Measurements from ENCODE around the gene PDE4D.
"Not testable (repeated sequence)": the region's sequence is repeated elsewhere in the genome, so short reads cannot be mapped to it uniquely, and the experiment has no call there.

Gene PDE4D

GRCh38 chr5:59420596-59420995 is 472.9 kb downstream of the PDE4D start:
- Mint-ChIP-seq H3K4me1 (ENCODE audit: low read depth in 2 of 2) (no peaks in the 10 kb centered on the region), H3K9me3 (no peaks in the 10 kb centered on the region), H3K36me3 (ENCODE audit: insufficient read depth) (no peaks in the 10 kb centered on the region), H3K27me3 (no peaks in the 10 kb centered on the region), H3K4me3 (no peak overlapping the region), H3K27ac (no peak overlapping the region)
- DNase-seq (no peak), ATAC-seq (replicated peaks) (no peak)

GRCh38 chr5:59418808-59419207 is 474.7 kb downstream of the PDE4D start:
- no peak overlapping the region for H3K4me3 Mint-ChIP-seq
- no peak for DNase-seq
- H3K36me3 Mint-ChIP-seq (ENCODE audit: insufficient read depth), result no peaks in the 10 kb centered on the region
- peaks cover 4 to 14% of the 10 kb centered on the region in 2 donors for H3K27me3 Mint-ChIP-seq
- no peak for ATAC-seq (replicated peaks)
- no peaks in the 10 kb centered on the region for H3K4me1 Mint-ChIP-seq (ENCODE audit: low read depth in 2 of 2)
- H3K27ac Mint-ChIP-seq, result no peak overlapping the region
- no peaks in the 10 kb centered on the region for H3K9me3 Mint-ChIP-seq

DNA sequence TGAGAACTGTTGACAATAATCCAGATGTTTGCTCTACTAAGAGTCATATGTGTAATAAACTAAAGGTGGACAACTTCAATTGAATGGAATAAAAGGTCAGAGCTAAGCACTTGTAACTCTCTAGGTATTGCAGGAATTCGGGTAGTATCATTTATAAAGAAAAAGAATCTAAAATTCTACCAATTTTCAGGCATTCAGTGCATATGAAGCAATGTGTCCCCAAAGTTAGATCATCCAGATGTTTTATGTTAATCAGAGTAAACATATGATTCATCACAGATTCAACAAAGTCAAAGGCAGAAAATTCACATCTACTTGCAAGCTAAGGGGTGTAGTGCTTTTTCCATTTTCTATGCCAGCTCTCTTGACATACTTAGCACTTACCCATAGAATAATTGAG is 477.1 kb downstream of the PDE4D start:
- DNase-seq (no peak), ATAC-seq (replicated peaks) (no peak)
- H3K4me1 Mint-ChIP-seq (ENCODE audit: low read depth in 2 of 2), result no peaks in the 10 kb centered on the region
- no peaks in the 10 kb centered on the region for H3K36me3 Mint-ChIP-seq (ENCODE audit: insufficient read depth)
- H3K4me3 Mint-ChIP-seq, result no peak overlapping the region
- H3K27ac Mint-ChIP-seq, result no peak overlapping the region
- no peaks in the 10 kb centered on the region for H3K9me3 Mint-ChIP-seq
- H3K27me3 Mint-ChIP-seq, result peaks cover 9 to 19% of the 10 kb centered on the region in 2 donors

GRCh38 chr5:59416026-59416425 is 477.5 kb downstream of the PDE4D start:
- Mint-ChIP-seq H3K27ac (no peak overlapping the region), H3K27me3 (peaks cover 13 to 19% of the 10 kb centered on the region in 2 donors), H3K4me1 (ENCODE audit: low read depth in 2 of 2) (no peaks in the 10 kb centered on the region), H3K9me3 (no peaks in the 10 kb centered on the region), H3K36me3 (ENCODE audit: insufficient read depth) (no peaks in the 10 kb centered on the region), H3K4me3 (no peak overlapping the region)
- ATAC-seq (replicated peaks) (no peak), DNase-seq (no peak)

- no peak overlapping the region for H3K4me3 Mint-ChIP-seq
- DNase-seq (no peak), ATAC-seq (replicated peaks) (no peak)
- no peaks in the 10 kb centered on the region for H3K4me1 Mint-ChIP-seq (ENCODE audit: low read depth in 2 of 2)
- H3K27ac Mint-ChIP-seq, result no peak overlapping the region
- H3K36me3 Mint-ChIP-seq (ENCODE audit: insufficient read depth), result no peaks in the 10 kb centered on the region
- peaks cover 13 to 19% of the 10 kb centered on the region in 2 donors for H3K27me3 Mint-ChIP-seq
- peaks cover 2 to 7% of the 10 kb centered on the region in 2 donors for H3K9me3 Mint-ChIP-seq
Measured at GRCh38 chr5:59412428-59412827, 481.1 kb downstream of the PDE4D start.

GRCh38 chr5:59408997-59409396 is 484.5 kb downstream of the PDE4D start:
- H3K27me3 Mint-ChIP-seq, result peaks cover 7 to 10% of the 10 kb centered on the region in 2 donors
- not testable (repeated sequence) for H3K36me3 Mint-ChIP-seq (ENCODE audit: insufficient read depth); ATAC-seq (replicated peaks); H3K4me3 Mint-ChIP-seq; H3K9me3 Mint-ChIP-seq; H3K27ac Mint-ChIP-seq; DNase-seq; H3K4me1 Mint-ChIP-seq (ENCODE audit: low read depth in 2 of 2)

DNA sequence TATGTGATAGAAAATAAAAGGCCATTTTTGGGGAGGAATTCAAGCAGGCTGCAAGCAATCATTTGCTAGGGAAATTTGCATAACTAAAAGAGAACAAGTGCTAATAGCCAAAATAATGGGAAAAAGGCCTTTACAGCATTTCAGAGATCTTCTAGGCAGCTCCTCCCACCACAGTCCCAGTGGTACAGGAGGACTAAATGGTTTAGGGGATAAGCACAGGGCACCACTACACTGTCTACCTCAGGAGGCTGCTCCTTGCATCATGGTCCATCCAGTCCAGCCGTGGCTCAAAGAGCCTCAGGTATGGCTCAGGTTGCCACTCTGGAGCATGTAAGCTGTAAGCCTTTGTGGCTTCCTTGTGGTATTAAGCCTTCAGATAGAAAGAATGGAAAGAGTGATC is 485.6 kb downstream of the PDE4D start:
- ATAC-seq (replicated peaks), result no peak

DNA sequence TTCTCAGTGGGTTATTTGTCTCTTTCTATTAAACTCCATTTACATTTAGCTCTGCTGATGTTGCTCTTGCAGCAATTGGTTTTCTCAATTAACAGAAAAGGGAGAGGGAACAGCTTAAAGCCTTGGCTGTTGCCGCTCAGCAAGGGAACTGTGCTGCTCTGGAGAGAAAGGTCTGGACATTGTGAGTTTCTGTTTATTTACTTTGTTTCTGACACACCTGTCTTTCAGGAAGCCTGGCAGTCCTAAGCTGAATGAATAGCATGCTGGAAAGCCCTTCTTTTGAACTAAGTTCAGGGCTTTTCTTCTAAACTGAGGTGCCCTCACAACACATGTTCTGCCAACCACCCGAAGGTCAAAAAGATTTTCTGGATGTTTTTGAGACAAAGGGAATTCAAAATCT is 491.9 kb downstream of the PDE4D start:
- no peak overlapping the region for H3K27ac Mint-ChIP-seq
- no peak for DNase-seq
- no peaks in the 10 kb centered on the region for H3K9me3 Mint-ChIP-seq
- no peaks in the 10 kb centered on the region for H3K36me3 Mint-ChIP-seq (ENCODE audit: insufficient read depth)
- ATAC-seq (replicated peaks), result no peak
- no peaks in the 10 kb centered on the region for H3K4me1 Mint-ChIP-seq (ENCODE audit: low read depth in 2 of 2)
- H3K27me3 Mint-ChIP-seq, result peaks cover 0 to 6% of the 10 kb centered on the region in 2 donors
- no peak overlapping the region for H3K4me3 Mint-ChIP-seq

More for the DNA sequence above, 485.6 kb downstream of the PDE4D start:
- H3K27ac Mint-ChIP-seq, result no peak overlapping the region
- no peak for DNase-seq
- peaks cover 4 to 6% of the 10 kb centered on the region in 2 donors for H3K27me3 Mint-ChIP-seq
- no peaks in the 10 kb centered on the region for H3K4me1 Mint-ChIP-seq (ENCODE audit: low read depth in 2 of 2)
- peaks cover 2 to 7% of the 10 kb centered on the region in 2 donors for H3K9me3 Mint-ChIP-seq
- no peak overlapping the region for H3K4me3 Mint-ChIP-seq
- H3K36me3 Mint-ChIP-seq (ENCODE audit: insufficient read depth), result no peaks in the 10 kb centered on the region

DNA sequence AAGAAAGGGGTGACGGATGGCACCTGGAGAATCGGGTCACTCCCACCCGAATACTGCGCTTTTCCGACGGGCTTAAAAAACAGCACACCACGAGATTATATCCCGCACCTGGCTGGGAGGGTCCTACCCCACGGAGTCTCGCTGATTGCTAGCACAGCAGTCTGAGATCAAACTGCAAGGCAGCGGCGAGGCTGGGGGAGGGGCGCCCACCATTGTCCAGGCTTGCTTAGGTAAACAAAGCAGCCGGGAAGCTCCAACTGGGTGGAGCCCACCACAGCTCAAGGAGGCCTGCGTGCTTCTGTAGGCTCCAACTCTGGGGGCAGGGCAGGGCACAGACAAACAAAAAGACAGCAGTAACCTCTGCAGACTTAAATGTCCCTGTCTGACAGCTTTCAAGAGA is 498.6 kb downstream of the PDE4D start:
- not testable (repeated sequence) for H3K36me3 Mint-ChIP-seq (ENCODE audit: insufficient read depth); H3K4me1 Mint-ChIP-seq (ENCODE audit: low read depth in 2 of 2); ATAC-seq (replicated peaks); H3K4me3 Mint-ChIP-seq; H3K9me3 Mint-ChIP-seq; H3K27ac Mint-ChIP-seq; DNase-seq
- peaks cover 6 to 13% of the 10 kb centered on the region in 2 donors for H3K27me3 Mint-ChIP-seq

DNA sequence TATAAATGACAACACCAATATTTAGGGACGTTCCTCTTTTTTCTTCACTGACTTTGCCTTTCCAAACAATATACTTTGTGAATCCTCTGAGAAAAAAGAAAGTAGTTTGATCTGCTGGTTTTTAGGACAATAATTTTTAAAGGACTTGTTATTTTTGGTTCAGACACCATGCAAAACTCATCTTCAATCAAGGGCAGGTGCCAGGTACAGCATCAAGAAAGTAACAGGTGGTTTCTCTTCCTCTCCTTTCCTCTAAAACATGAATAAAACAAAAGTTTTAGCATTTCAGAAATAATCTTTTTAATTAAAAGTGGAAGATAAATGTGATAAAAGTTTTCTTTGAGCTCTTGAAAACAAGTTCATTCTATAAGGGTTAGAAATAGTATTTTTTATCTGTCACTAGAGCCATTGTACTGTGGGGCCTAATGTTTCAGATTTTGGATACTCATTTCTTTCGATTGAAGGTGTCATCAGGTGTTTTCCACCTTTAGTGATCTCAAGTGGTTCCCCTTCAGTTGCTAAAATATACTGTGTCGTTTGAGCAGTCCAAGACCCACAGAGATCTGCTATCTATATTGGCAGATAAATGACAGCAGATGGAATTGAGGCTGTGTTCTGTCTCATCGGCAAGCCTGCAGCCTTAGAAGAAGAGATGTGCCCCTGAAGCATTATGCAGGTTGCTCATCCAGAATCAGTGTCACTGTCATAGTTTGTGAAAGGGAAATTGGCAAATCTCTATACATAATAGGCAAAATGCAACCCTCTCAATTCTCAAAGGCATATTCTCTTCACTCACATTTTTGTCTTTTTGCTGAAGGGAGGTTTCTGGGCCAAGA is 499.7 kb downstream of the PDE4D start:
- Mint-ChIP-seq H3K4me1 (ENCODE audit: low read depth in 2 of 2) (no peaks in the 10 kb centered on the region), H3K27ac (no peak overlapping the region), H3K4me3 (no peak overlapping the region), H3K9me3 (no peaks in the 10 kb centered on the region), H3K27me3 (peaks cover 12 to 18% of the 10 kb centered on the region in 2 donors), H3K36me3 (ENCODE audit: insufficient read depth) (no peaks in the 10 kb centered on the region)
- no peak for DNase-seq
- ATAC-seq (replicated peaks), result no peak

DNA sequence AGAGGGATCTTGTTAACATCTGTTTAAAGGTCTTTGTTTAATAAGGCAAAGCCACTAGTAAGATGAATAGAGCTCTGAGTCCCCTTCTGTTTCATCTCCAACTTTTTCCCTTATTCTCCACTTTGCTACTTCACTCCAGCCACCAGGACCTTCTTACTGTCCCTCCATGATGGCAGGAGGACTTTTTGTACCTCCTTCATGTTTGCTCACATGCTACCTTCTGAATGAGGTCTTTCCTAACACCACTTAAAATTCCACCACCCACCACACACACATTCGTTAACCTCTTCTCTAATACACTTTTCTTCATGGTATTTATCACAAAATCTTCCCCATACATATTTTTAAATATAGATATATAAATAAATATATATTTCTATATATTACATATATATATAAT is 501.9 kb downstream of the PDE4D start:
- no peaks in the 10 kb centered on the region for H3K36me3 Mint-ChIP-seq (ENCODE audit: insufficient read depth)
- no peaks in the 10 kb centered on the region for H3K4me1 Mint-ChIP-seq (ENCODE audit: low read depth in 2 of 2)
- DNase-seq (no peak), ATAC-seq (replicated peaks) (no peak)
- no peak overlapping the region for H3K27ac Mint-ChIP-seq
- peaks cover 17 to 18% of the 10 kb centered on the region in 2 donors for H3K27me3 Mint-ChIP-seq
- H3K4me3 Mint-ChIP-seq, result no peak overlapping the region
- no peaks in the 10 kb centered on the region for H3K9me3 Mint-ChIP-seq

DNA sequence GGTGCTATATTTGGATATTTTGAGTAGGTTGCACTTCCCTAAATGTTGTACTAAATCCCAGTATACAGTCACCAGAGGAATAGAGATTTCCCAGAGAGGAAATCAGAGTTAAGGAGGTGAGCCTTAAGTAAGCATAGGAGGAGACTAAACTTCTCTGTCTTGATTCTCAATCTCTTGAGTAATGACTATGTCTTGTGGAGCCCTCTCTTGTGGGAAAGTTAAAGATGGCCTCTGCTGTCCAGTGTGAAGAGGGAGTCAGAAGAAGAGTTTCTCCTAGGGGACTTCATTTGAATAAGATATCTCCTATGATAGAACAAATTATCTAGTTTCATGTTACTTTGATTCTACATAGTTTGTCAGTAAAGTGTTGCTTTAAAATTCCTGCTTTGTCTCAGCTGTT is 502.5 kb downstream of the PDE4D start:
- Mint-ChIP-seq H3K36me3 (ENCODE audit: insufficient read depth) (no peaks in the 10 kb centered on the region), H3K27ac (no peak overlapping the region), H3K4me1 (ENCODE audit: low read depth in 2 of 2) (no peaks in the 10 kb centered on the region), H3K27me3 (peaks cover 17 to 18% of the 10 kb centered on the region in 2 donors), H3K9me3 (no peaks in the 10 kb centered on the region), H3K4me3 (no peak overlapping the region)
- ATAC-seq (replicated peaks) (no peak), DNase-seq (no peak)

- no peaks in the 10 kb centered on the region for H3K36me3 Mint-ChIP-seq (ENCODE audit: insufficient read depth)
- H3K9me3 Mint-ChIP-seq, result no peaks in the 10 kb centered on the region
- no peak for ATAC-seq (replicated peaks)
- no peak for DNase-seq
- peaks cover 17 to 18% of the 10 kb centered on the region in 2 donors for H3K27me3 Mint-ChIP-seq
- no peak overlapping the region for H3K4me3 Mint-ChIP-seq
- H3K4me1 Mint-ChIP-seq (ENCODE audit: low read depth in 2 of 2), result no peaks in the 10 kb centered on the region
- H3K27ac Mint-ChIP-seq, result no peak overlapping the region
Measured at GRCh38 chr5:59390074-59390659, 503.4 kb downstream of the PDE4D start.

DNA sequence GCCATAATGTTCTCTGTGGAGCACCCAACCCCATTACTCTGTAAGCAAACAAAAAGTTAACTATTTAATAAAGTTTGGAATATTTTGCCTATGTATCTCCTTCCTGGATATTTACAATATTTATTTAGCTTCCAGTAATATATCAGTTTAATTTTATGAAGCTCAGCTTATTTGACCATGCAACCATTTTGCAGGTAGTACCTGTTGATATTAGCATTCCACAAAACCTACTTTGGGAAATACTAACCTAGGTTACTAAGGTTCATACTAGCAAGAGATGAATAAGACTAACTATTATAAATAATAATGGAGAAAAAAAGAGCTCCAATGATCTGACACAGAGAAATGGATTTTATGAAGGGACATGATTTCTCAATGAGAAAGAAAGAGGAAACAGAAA is 506.4 kb downstream of the PDE4D start:
- Mint-ChIP-seq H3K4me1 (ENCODE audit: low read depth in 2 of 2) (no peaks in the 10 kb centered on the region), H3K27me3 (peaks cover 6 to 11% of the 10 kb centered on the region in 2 donors), H3K36me3 (ENCODE audit: insufficient read depth) (no peaks in the 10 kb centered on the region), H3K4me3 (no peak overlapping the region), H3K27ac (no peak overlapping the region), H3K9me3 (no peaks in the 10 kb centered on the region)
- DNase-seq, result no peak
- no peak for ATAC-seq (replicated peaks)

Data from effector memory CD8-positive, alpha-beta T cell (primary cell).